K562 (cell line): ENCODE results near the gene GTF3C1. TPM values are rescaled to one million over a fixed set of nuclear protein-coding genes. Genes with fewer than 3 reads are reported as not detected.

Source experiments
- GTF2B ChIP-seq: IDR thresholded peaks from 2 replicates; pipeline ENCODE4 v1.6.1; 2011; ENCODE audit not compliant: insufficient read length; ENCODE audit errors: extremely low read depth
- MEIS2 ChIP-seq: fragments of 450-650 bp; IDR thresholded peaks from 2 replicates; pipeline ENCODE4 v1.6.1; 2014; ENCODE audit warnings: mild to moderate bottlenecking; ENCODE audit not compliant: partially characterized antibody
- OTX1 ChIP-seq: fragments of 450-650 bp; formaldehyde crosslinking; IDR thresholded peaks from 2 replicates; pipeline ENCODE4 v1.4.0; 2022; ENCODE audit warnings: mild to moderate bottlenecking
- PRPF4 ChIP-seq: fragments of 200-400 bp; formaldehyde crosslinking; IDR thresholded peaks from one replicate; pipeline ENCODE4 v1.6.1; 2017; ENCODE audit warnings: low read length, low read depth, mild to moderate bottlenecking; ENCODE audit not compliant: insufficient read depth, poor library complexity, severe bottlenecking
- SRSF3 ChIP-seq: fragments of 200-400 bp; formaldehyde crosslinking; IDR thresholded peaks from 2 replicates; pipeline ENCODE4 v1.6.1; 2016; ENCODE audit warnings: mild to moderate bottlenecking, low read length, moderate library complexity; ENCODE audit not compliant: insufficient read depth
- SUPT5H ChIP-seq: fragments of 450-650 bp; IDR thresholded peaks from 2 replicates; pipeline ENCODE4 v1.6.1; 2016
- VEZF1 ChIP-seq: fragments of 200-800 bp; sonication (Bioruptor generic); IDR thresholded peaks from 2 replicates; pipeline ENCODE4 v1.6.1; 2017; ENCODE audit warnings: missing genetic modification characterization, missing compliant biosample characterization
- ZNF444 ChIP-seq: fragments of 250-450 bp; sonication (Bioruptor Pico); IDR thresholded peaks from 2 replicates; pipeline ENCODE4 v1.4.0; 2020; ENCODE audit warnings: mild to moderate bottlenecking, moderate library complexity
- polyA plus RNA-seq, 8 experiments: library from polyadenylated mRNA; depleted of rRNA in 4 of 8; stranded (reverse) in 5 of 8; unstranded in 3 of 8; fragments of >200 nt; fragmentation: Nextera tagmentation in 2 of 8; fragmentation: Illumina TruSeq in 1 of 8; extraction: Ambion mirVana in 2 of 8; extraction: Trizol in 1 of 8; gene quantifications; 2 replicates each; pipeline versions ENCODE4 v1.2.1 to v1.2.3, GENCODE V29; 2011 to 2014; ENCODE audit warnings: inconsistent platforms in 1 of 8, missing spikeins in 1 of 8
- total RNA-seq, 7 experiments: library from RNA; depleted of rRNA in 6 of 7; stranded (reverse); fragments of >200 nt in 6 of 7; fragmentation: Illumina TruSeq in 2 of 7; extraction: Trizol in 2 of 7; gene quantifications; 2 replicates each; pipeline versions ENCODE4 v1.2.1 to v1.2.3, GENCODE V29; 2011 to 2021; ENCODE audit warnings: low replicate concordance in 1 of 7
- TF ChIP-seq, protein P1 (sequence below), 2 experiments: fragments of 450-650 bp in 1 of 2; sonication (generic) in 1 of 2; formaldehyde crosslinking in 1 of 2; IDR thresholded peaks; 2 replicates each; pipeline versions ENCODE4 v1.7.1 to v1.9.0; 2016 to 2022; ENCODE audit warnings: inconsistent platforms in 1 of 2, mild to moderate bottlenecking in 1 of 2, missing genetic modification reagents in 1 of 2
- TF ChIP-seq, protein P2 (sequence below): fragments of 250-450 bp; sonication (Bioruptor Pico); IDR thresholded peaks from 2 replicates; pipeline ENCODE4 v1.8.0; 2022; ENCODE audit warnings: moderate library complexity, mild to moderate bottlenecking, inconsistent platforms

Gene GTF3C1
- total and polyA plus RNA-seq, 9 of the 15 experiments (the other 6 are each of a cell fraction or from before 2014, with no cell fraction given) = 0.72 to 63.6 (median 30.9) TPM

DNA sequence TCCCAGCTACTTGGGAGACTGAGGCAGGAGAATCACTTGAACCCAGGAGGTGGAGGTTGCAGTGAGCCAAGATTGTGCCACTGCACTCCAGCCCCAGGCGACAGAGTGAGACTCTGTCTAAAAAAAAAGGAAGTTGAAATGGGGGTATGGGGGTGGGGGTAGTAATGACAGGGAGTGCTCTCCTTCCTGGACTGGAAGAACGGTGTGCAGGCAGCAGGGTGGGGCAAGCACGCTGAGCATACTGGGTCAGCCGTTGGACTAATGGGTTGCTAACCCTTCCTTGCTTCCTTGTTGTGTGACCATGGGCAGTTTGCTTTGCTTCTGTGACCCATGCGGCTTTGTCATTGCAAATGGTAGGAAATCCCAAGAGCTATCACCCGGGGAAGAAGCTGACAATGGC is 16.7 kb upstream of the GTF3C1 start (continued):
- TF ChIP-seq, protein P1, sequence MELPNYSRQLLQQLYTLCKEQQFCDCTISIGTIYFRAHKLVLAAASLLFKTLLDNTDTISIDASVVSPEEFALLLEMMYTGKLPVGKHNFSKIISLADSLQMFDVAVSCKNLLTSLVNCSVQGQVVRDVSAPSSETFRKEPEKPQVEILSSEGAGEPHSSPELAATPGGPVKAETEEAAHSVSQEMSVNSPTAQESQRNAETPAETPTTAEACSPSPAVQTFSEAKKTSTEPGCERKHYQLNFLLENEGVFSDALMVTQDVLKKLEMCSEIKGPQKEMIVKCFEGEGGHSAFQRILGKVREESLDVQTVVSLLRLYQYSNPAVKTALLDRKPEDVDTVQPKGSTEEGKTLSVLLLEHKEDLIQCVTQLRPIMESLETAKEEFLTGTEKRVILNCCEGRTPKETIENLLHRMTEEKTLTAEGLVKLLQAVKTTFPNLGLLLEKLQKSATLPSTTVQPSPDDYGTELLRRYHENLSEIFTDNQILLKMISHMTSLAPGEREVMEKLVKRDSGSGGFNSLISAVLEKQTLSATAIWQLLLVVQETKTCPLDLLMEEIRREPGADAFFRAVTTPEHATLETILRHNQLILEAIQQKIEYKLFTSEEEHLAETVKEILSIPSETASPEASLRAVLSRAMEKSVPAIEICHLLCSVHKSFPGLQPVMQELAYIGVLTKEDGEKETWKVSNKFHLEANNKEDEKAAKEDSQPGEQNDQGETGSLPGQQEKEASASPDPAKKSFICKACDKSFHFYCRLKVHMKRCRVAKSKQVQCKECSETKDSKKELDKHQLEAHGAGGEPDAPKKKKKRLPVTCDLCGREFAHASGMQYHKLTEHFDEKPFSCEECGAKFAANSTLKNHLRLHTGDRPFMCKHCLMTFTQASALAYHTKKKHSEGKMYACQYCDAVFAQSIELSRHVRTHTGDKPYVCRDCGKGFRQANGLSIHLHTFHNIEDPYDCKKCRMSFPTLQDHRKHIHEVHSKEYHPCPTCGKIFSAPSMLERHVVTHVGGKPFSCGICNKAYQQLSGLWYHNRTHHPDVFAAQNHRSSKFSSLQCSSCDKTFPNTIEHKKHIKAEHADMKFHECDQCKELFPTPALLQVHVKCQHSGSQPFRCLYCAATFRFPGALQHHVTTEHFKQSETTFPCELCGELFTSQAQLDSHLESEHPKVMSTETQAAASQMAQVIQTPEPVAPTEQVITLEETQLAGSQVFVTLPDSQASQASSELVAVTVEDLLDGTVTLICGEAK (IDR thresholded peaks at IDR 0.05) = no peak
- TF ChIP-seq, protein P1 (CRISPR knock-in tag; IDR thresholded peaks at IDR 0.05) = no peak
- TF ChIP-seq VEZF1 (CRISPR knock-in tag) = peak; percentile 68
- TF ChIP-seq SUPT5H = no peak
- TF ChIP-seq ZNF444 (CRISPR knock-in tag) = no peak
- no peak for TF ChIP-seq SRSF3
- TF ChIP-seq, protein P2, sequence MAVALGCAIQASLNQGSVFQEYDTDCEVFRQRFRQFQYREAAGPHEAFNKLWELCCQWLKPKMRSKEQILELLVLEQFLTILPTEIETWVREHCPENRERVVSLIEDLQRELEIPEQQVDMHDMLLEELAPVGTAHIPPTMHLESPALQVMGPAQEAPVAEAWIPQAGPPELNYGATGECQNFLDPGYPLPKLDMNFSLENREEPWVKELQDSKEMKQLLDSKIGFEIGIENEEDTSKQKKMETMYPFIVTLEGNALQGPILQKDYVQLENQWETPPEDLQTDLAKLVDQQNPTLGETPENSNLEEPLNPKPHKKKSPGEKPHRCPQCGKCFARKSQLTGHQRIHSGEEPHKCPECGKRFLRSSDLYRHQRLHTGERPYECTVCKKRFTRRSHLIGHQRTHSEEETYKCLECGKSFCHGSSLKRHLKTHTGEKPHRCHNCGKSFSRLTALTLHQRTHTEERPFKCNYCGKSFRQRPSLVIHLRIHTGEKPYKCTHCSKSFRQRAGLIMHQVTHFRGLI = no peak
- TF ChIP-seq PRPF4 = no peak
- no peak for TF ChIP-seq GTF2B
- TF ChIP-seq OTX1 (CRISPR knock-in tag) = no peak
- TF ChIP-seq MEIS2 = no peak
- TF ChIP-seq, all 486 proteins: peak for 23
